CD4-positive, alpha-beta T cell (primary cell): ENCODE measurements around the gene DUSP28. TPM values are rescaled to one million over a fixed set of nuclear protein-coding genes. Genes with fewer than 3 reads are reported as not detected.

ENCODE experiments used
- ATAC-seq: fragments of 200-7000 bp; cut with Tn5 transposase; one replicate; pipeline ENCODE4 v1.10.0; 2022; ENCODE audit warnings: mild to moderate bottlenecking; ENCODE audit not compliant: poor library complexity
- CTCF ChIA-PET: fragments of 350-600 bp; sonication (Branson Sonifier 250); formaldehyde crosslinking; loops from one replicate; lab custom pipeline; 2021; ENCODE audit warnings: antibody characterized with exemption, inconsistent platforms; lab: Charles Lee
- POLR2A ChIA-PET: fragments of 350-600 bp; sonication (Branson Sonifier 250); formaldehyde crosslinking; loops from one replicate; lab custom pipeline; 2021; ENCODE audit warnings: antibody characterized with exemption, inconsistent platforms; lab: Charles Lee
- DNase-seq, 14 experiments: peaks; one replicate each; pipeline ENCODE4 v3.0.0-alpha.2; 2013 to 2020; ENCODE audit warnings: mixed read lengths in 2 of 14
- H3K27ac ChIP-seq, 2 donors: one replicate each; pipeline versions ENCODE4 v1.5.1 to v1.7.0; 2013; ENCODE audit warnings: low read length in 2 of 2, low read depth in 1 of 2, mild to moderate bottlenecking in 1 of 2
- H3K27me3 ChIP-seq, 2 experiments: 1 replicate in 1 of 2; 2 replicates in 1 of 2; pipeline versions ENCODE4 v1.6.1 to v1.7.0; 2013; ENCODE audit warnings: low read length in 2 of 2, control low read depth in 1 of 2, mild to moderate bottlenecking in 1 of 2, moderate library complexity in 1 of 2; ENCODE audit not compliant: insufficient read depth in 2 of 2, control insufficient read depth in 1 of 2
- H3K36me3 ChIP-seq: one replicate; pipeline ENCODE4 v1.6.1; 2013; ENCODE audit warnings: low read length, control low read depth; ENCODE audit not compliant: insufficient read depth
- H3K4me1 ChIP-seq: one replicate; pipeline ENCODE4 v1.6.1; 2013; ENCODE audit warnings: low read length, control low read depth; ENCODE audit not compliant: insufficient read depth
- H3K4me3 ChIP-seq: one replicate; pipeline ENCODE4 v1.5.1; 2013; ENCODE audit warnings: mild to moderate bottlenecking, low read length, moderate library complexity
- H3K9me3 ChIP-seq, 2 experiments: 1 replicate in 1 of 2; 2 replicates in 1 of 2; pipeline versions ENCODE4 v1.6.1 to v1.7.0; 2013; ENCODE audit warnings: low read length in 2 of 2, mild to moderate bottlenecking in 2 of 2, control low read depth in 1 of 2, moderate library complexity in 1 of 2; ENCODE audit not compliant: control insufficient read depth in 1 of 2, insufficient read depth in 1 of 2
- H3K27ac Mint-ChIP-seq: one replicate; pipeline ENCODE4 v1.8.0; 2020; ENCODE audit warnings: mixed read lengths
- H3K27me3 Mint-ChIP-seq: one replicate; pipeline ENCODE4 v1.8.0; 2021; ENCODE audit warnings: mixed read lengths
- H3K36me3 Mint-ChIP-seq: one replicate; pipeline ENCODE4 v1.8.0; 2021; ENCODE audit warnings: low read depth, mixed read lengths
- H3K4me1 Mint-ChIP-seq: one replicate; pipeline ENCODE4 v1.8.0; 2021; ENCODE audit warnings: low read depth, mixed read lengths
- H3K4me3 Mint-ChIP-seq: one replicate; pipeline ENCODE4 v1.8.0; 2020; ENCODE audit warnings: mild to moderate bottlenecking, mixed read lengths
- H3K9me3 Mint-ChIP-seq: one replicate; pipeline ENCODE4 v1.8.0; 2020; ENCODE audit warnings: mixed read lengths
- intact Hi-C, 2 experiments: fragments of 100-400 bp; cut with DNase I in 1 of 2; cut with micrococcal nuclease in 1 of 2; formaldehyde crosslinking; loops; one replicate each; pipeline versions ENCODE4 v1.15.1 to v1.9.0; 2023 to 2025; cut with DNase I, micrococcal nuclease
- total RNA-seq, 174 experiments: library from RNA in 2 of 174; stranded (reverse) in 2 of 174; gene quantifications; one replicate each; pipeline ENCODE4 v1.2.3 and lab custom pipeline; 2021 to 2026
- TF ChIP-seq, protein P1 (sequence below): fragments of 200-600 bp; IDR thresholded peaks from one replicate; pipeline ENCODE4 v1.8.0; 2022; ENCODE audit warnings: antibody characterized with exemption, mild to moderate bottlenecking

The DUSP28 gene
- total RNA-seq, 2 experiments from 2014 or later: 18.3 to 18.9 TPM

- no peak overlapping the region for H3K27ac Mint-ChIP-seq
- no peaks in the 10 kb centered on the region for H3K27me3 Mint-ChIP-seq
- H3K36me3 Mint-ChIP-seq: peaks cover 45% of the 10 kb centered on the region
Measured at GRCh38 chr2:240577281-240578109, 17.3 kb downstream of the DUSP28 start.

DNA sequence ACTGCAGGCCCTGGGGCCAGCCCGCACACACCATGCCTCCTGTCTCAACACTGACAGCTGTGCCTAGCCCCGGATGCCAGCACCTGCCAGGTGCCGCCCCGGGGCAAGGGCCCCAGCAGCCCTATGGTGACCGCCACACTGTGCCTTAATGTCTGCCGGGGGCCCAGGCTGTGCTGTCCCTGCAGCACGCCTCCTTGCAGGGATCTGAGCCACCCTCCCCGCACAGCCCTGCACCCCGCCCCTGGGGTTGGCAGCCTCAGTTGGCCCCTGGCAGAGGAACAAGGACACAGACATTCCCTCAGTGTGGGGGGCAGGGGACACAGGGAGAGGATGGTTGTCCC, 17.9 kb downstream of the DUSP28 start:
- Mint-ChIP-seq H3K27ac (no peak overlapping the region), H3K9me3 (no peaks in the 10 kb centered on the region), H3K36me3 (peaks cover 47% of the 10 kb centered on the region), H3K27me3 (no peaks in the 10 kb centered on the region), H3K4me1 (peaks cover 27% of the 10 kb centered on the region), H3K4me3 (no peak overlapping the region)
- intact Hi-C loops: loop anchor here in 1 of 2 experiments (2.0 kb wide), 1 partner anchor 63 kb away; no protein-coding TSS in a partner anchor
- DNase-seq: no peak
- H3K36me3 ChIP-seq: peaks cover 57% of the 10 kb centered on the region
- H3K4me3 ChIP-seq: no peak overlapping the region
- H3K4me1 ChIP-seq: peaks cover 45% of the 10 kb centered on the region
- no peak for ATAC-seq
- no peaks in the 10 kb centered on the region for H3K9me3 ChIP-seq
- CTCF ChIA-PET: interaction anchor here (1.9 kb wide), 1 partner anchor 22 kb away, joined by 4 read pairs; no protein-coding TSS in a partner anchor
- TF ChIP-seq, protein P1, sequence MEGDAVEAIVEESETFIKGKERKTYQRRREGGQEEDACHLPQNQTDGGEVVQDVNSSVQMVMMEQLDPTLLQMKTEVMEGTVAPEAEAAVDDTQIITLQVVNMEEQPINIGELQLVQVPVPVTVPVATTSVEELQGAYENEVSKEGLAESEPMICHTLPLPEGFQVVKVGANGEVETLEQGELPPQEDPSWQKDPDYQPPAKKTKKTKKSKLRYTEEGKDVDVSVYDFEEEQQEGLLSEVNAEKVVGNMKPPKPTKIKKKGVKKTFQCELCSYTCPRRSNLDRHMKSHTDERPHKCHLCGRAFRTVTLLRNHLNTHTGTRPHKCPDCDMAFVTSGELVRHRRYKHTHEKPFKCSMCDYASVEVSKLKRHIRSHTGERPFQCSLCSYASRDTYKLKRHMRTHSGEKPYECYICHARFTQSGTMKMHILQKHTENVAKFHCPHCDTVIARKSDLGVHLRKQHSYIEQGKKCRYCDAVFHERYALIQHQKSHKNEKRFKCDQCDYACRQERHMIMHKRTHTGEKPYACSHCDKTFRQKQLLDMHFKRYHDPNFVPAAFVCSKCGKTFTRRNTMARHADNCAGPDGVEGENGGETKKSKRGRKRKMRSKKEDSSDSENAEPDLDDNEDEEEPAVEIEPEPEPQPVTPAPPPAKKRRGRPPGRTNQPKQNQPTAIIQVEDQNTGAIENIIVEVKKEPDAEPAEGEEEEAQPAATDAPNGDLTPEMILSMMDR: no peak
- no peaks in the 10 kb centered on the region for H3K27me3 ChIP-seq
- no peak overlapping the region for H3K27ac ChIP-seq
- POLR2A ChIA-PET: interaction anchor here (1.4 to 3.1 kb wide), 2 partner anchors 8 to 9 kb away, joined by 5 to 16 read pairs; partner anchors contain the start of gene CAPN10

More at GRCh38 chr2:240577281-240578109, 17.3 kb downstream of the DUSP28 start:
- Histone ChIP-seq H3K4me1 (peaks cover 51% of the 10 kb centered on the region), H3K27ac (no peak overlapping the region), H3K36me3 (peaks cover 63% of the 10 kb centered on the region), H3K4me3 (no peak overlapping the region), H3K9me3 (no peaks in the 10 kb centered on the region), H3K27me3 (no peaks in the 10 kb centered on the region)
- peaks cover 23% of the 10 kb centered on the region for H3K4me1 Mint-ChIP-seq
- no peak overlapping the region for H3K4me3 Mint-ChIP-seq
- ChIA-PET CTCF (interaction anchor here (1.9 kb wide), 1 partner anchor 21 kb away, joined by 4 read pairs; no protein-coding TSS in a partner anchor), POLR2A (interaction anchor here (1.1 to 3.1 kb wide), 4 partner anchors 8 to 16 kb away, joined by 3 to 16 read pairs (median 6); partner anchors contain the start of gene CAPN10)
- no peaks in the 10 kb centered on the region for H3K9me3 Mint-ChIP-seq
- intact Hi-C loops: loop anchor here in 1 of 2 experiments (2.0 kb wide), 1 partner anchor 63 kb away; no protein-coding TSS in a partner anchor
- ATAC-seq (no peak), DNase-seq (no peak)
- TF ChIP-seq, protein P1: no peak

GRCh38 chr2:240578488-240578887, 18.3 kb downstream of the DUSP28 start:
- intact Hi-C loops: loop anchor here in 1 of 2 experiments (2.0 kb wide), 1 partner anchor 64 kb away; no protein-coding TSS in a partner anchor
- TF ChIP-seq, protein P1: no peak
- ChIA-PET CTCF (no interaction called here), POLR2A (interaction anchor here (1.4 to 3.1 kb wide), 2 partner anchors 8 to 9 kb away, joined by 5 to 16 read pairs; partner anchors contain the start of gene CAPN10)
- no peaks in the 10 kb centered on the region for H3K9me3 ChIP-seq
- H3K27me3 Mint-ChIP-seq: no peaks in the 10 kb centered on the region
- H3K36me3 Mint-ChIP-seq: peaks cover 47% of the 10 kb centered on the region
- H3K4me3 Mint-ChIP-seq: no peak overlapping the region
- H3K4me1 ChIP-seq: peaks cover 43% of the 10 kb centered on the region
- H3K4me1 Mint-ChIP-seq: peaks cover 27% of the 10 kb centered on the region
- H3K36me3 ChIP-seq: peaks cover 53% of the 10 kb centered on the region
- no peak overlapping the region for H3K27ac ChIP-seq
- no peaks in the 10 kb centered on the region for H3K27me3 ChIP-seq
- ATAC-seq (no peak), DNase-seq (no peak)
- no peak overlapping the region for H3K4me3 ChIP-seq
- peak overlapping the region; percentile 77 for H3K27ac Mint-ChIP-seq
- H3K9me3 Mint-ChIP-seq: no peaks in the 10 kb centered on the region
